Suprapubic skin (tissue), 4 donors: ENCODE data around the gene GRM1. TPM values are rescaled to one million over a fixed set of nuclear protein-coding genes. Genes with fewer than 3 reads are reported as not detected.

Experiments used
- DNase-seq, 2 donors: peaks; one replicate each; pipeline ENCODE4 v3.0.0-alpha.2; 2019; ENCODE audit warnings: low spot score in 2 of 2
- H3K27ac ChIP-seq: fragments of 200-600 bp; sonication (generic); one replicate; pipeline ENCODE4 v1.5.1; 2019
- H3K27me3 ChIP-seq: fragments of 200-600 bp; sonication (generic); one replicate; pipeline ENCODE4 v1.5.1; 2019
- H3K36me3 ChIP-seq: fragments of 200-600 bp; sonication (generic); one replicate; pipeline ENCODE4 v1.5.1; 2019
- H3K4me1 ChIP-seq: fragments of 200-600 bp; sonication (generic); one replicate; pipeline ENCODE4 v1.5.1; 2019
- H3K4me3 ChIP-seq: fragments of 200-600 bp; sonication (generic); one replicate; pipeline ENCODE4 v1.5.1; 2019; ENCODE audit warnings: mild to moderate bottlenecking
- H3K9me3 ChIP-seq: fragments of 200-600 bp; sonication (generic); one replicate; pipeline ENCODE4 v1.5.1; 2019
- EP300 ChIP-seq: sonication (generic); formaldehyde crosslinking; IDR thresholded peaks from one replicate; pipeline ENCODE4 v1.6.1; 2017; ENCODE audit warnings: antibody characterized with exemption
- POLR2A ChIP-seq, 2 donors: fragments of 450-650 bp; IDR thresholded peaks; one replicate each; pipeline ENCODE4 v1.6.1; 2017; ENCODE audit warnings: antibody characterized with exemption in 2 of 2, mild to moderate bottlenecking in 2 of 2, moderate library complexity in 2 of 2
- POLR2AphosphoS5 ChIP-seq, 3 donors: sonication (generic); formaldehyde crosslinking; IDR thresholded peaks; one replicate each; pipeline ENCODE4 v1.6.1; 2017; ENCODE audit warnings: antibody characterized with exemption in 3 of 3
- whole genome bisulfite sequencing: methylation state at CpG from one replicate; pipeline ENCODE4 v1.1.5; 2018; 5-methylcytosine and 5-hydroxymethylcytosine counted together
- total RNA-seq, 4 donors: library from RNA; depleted of rRNA; stranded (reverse); fragments of >200 nt; gene quantifications; one replicate each; pipeline ENCODE4 v1.1.0, GENCODE V29; 2016
- TF ChIP-seq, protein P1 (sequence below), 2 donors: fragments of 200-600 bp in 1 of 2; fragments of 450-650 bp in 1 of 2; sonication (generic) in 1 of 2; IDR thresholded peaks; one replicate each; pipeline ENCODE4 v1.5.1; 2016 to 2019; ENCODE audit warnings: antibody characterized with exemption in 2 of 2, mild to moderate bottlenecking in 1 of 2, moderate library complexity in 1 of 2

Gene GRM1
- total RNA-seq, 4 donors from 2014 or later: 0.25 to 0.48 TPM; not detected in 2

DNA sequence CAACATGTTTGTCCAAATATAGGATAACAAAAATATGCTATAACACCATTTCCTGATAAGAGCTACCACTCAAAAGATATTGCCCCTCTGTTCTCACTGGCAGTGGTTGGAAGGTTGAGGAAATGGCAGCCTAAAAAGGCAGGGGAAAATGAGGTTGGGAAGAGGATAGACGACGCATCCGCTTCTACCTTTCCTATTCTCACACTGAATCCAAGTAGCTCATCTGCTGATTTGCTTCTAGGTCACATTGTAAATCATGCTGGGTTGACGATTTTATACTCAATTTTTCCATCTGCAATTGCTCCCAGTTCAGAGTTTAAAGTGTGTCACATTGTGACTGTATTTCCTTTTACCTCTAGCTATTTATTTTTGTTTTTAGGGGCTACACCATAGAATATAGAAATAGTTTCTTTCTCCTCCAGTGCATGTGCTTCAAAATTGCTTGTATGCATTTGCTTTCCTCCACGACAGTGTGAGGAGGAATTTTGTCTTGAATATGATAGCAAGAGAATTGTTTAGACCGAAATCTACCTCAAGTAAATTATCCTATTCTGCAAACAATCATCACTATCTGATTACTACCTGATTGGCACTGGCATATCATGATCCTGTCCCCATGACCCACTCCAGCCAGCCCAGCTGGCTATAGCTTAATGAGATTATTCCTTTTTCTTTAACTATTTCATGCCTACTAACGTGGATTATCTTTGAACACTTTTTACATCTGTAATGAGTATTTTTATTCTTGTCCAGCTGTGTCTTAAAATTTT lies 335.2 kb downstream of the GRM1 start:
- Histone ChIP-seq H3K4me1 (no peaks in the 10 kb centered on the region), H3K27ac (no peak overlapping the region), H3K27me3 (no peaks in the 10 kb centered on the region), H3K36me3 (no peaks in the 10 kb centered on the region), H3K9me3 (no peaks in the 10 kb centered on the region), H3K4me3 (no peak overlapping the region)
- 74% methylated on average over 7 of the region's 7 CpGs for WGBS
- TF ChIP-seq EP300 (no peak), POLR2A (IDR thresholded peaks at IDR 0.05) (no peak), POLR2AphosphoS5 (IDR thresholded peaks at IDR 0.05) (no peak)
- TF ChIP-seq, protein P1, sequence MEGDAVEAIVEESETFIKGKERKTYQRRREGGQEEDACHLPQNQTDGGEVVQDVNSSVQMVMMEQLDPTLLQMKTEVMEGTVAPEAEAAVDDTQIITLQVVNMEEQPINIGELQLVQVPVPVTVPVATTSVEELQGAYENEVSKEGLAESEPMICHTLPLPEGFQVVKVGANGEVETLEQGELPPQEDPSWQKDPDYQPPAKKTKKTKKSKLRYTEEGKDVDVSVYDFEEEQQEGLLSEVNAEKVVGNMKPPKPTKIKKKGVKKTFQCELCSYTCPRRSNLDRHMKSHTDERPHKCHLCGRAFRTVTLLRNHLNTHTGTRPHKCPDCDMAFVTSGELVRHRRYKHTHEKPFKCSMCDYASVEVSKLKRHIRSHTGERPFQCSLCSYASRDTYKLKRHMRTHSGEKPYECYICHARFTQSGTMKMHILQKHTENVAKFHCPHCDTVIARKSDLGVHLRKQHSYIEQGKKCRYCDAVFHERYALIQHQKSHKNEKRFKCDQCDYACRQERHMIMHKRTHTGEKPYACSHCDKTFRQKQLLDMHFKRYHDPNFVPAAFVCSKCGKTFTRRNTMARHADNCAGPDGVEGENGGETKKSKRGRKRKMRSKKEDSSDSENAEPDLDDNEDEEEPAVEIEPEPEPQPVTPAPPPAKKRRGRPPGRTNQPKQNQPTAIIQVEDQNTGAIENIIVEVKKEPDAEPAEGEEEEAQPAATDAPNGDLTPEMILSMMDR (IDR thresholded peaks at IDR 0.05): no peak
- DNase-seq: no peak

DNA sequence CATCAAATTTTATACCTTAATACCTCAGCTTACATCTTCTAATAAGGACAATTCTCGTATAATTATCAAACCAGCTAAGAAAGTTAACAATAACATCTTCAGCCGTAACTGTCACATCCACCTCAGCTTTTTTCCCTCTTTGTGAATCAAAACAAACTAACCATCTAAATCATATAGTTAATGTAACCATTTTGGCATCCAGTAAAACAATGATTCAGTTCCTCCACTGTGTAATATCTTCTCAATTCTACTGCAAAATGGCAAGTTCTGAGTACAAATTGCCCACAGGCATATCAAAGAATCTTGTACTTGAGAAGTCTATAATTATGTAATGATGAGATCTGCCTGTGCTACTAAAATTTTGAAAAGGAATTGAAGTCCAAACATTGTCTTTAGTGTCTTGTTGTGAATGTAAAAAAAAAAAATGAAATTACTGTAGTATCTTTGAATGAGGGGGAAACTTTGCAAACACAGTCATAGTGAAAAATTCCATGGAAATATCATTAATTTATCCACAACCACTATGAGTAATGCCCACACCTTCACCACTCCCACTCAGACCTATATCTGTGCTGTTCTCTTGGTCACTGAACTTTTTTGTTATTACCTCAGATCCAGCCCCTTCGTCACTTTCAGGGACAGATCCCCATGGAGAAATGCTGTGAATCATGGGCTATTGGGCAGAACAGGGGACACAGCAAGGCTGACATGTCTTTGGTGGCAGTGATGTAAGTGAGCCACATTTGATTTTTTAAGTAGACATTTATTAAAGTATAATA lies 336.1 kb downstream of the GRM1 start:
- H3K4me3 ChIP-seq: no peak overlapping the region
- H3K27ac ChIP-seq: no peak overlapping the region
- no peaks in the 10 kb centered on the region for H3K36me3 ChIP-seq
- TF ChIP-seq POLR2A (IDR thresholded peaks at IDR 0.05) (no peak), EP300 (no peak), POLR2AphosphoS5 (IDR thresholded peaks at IDR 0.05) (no peak)
- TF ChIP-seq, protein P1 (IDR thresholded peaks at IDR 0.05): no peak
- H3K4me1 ChIP-seq: no peaks in the 10 kb centered on the region
- 85% methylated on average over 3 of the region's 3 CpGs for WGBS
- H3K27me3 ChIP-seq: no peaks in the 10 kb centered on the region
- DNase-seq: no peak
- H3K9me3 ChIP-seq: no peaks in the 10 kb centered on the region

GRCh38 chr6:146367061-146367460 lies 338.2 kb downstream of the GRM1 start:
- WGBS: 73% methylated on average over 1 of the region's 1 CpG
- TF ChIP-seq EP300 (no peak), POLR2A (IDR thresholded peaks at IDR 0.05) (no peak)
- no peaks in the 10 kb centered on the region for H3K9me3 ChIP-seq

DNA sequence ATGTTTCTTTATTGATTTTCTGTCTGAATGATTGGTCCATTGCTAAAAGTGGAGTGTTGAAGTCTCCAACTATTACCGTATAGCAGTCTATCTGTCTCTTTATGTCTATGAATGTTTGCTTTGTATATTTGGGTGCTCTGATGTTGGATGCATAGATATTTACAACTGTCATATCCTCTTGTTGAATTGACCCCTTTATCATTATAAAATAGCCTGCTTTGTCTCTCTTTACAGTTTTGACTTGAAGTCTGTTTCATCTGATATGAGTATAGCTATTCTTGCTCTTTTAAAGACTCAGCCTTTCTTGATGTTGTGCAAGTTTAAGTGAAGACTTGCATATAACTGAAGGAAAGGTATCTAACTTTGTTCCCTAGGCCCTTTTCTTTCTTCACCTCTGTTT lies 341.0 kb downstream of the GRM1 start:
- Histone ChIP-seq H3K27me3 (no peaks in the 10 kb centered on the region), H3K27ac (no peak overlapping the region), H3K36me3 (no peaks in the 10 kb centered on the region), H3K4me1 (no peaks in the 10 kb centered on the region), H3K9me3 (no peaks in the 10 kb centered on the region), H3K4me3 (no peak overlapping the region)
- TF ChIP-seq POLR2A (IDR thresholded peaks at IDR 0.05) (no peak), POLR2AphosphoS5 (IDR thresholded peaks at IDR 0.05) (no peak), EP300 (no peak)
- TF ChIP-seq, protein P1 (IDR thresholded peaks at IDR 0.05): no peak
- DNase-seq: no peak
- 97% methylated on average over 1 of the region's 1 CpG for WGBS

More at GRCh38 chr6:146367061-146367460, 338.2 kb downstream of the GRM1 start:
- no peak overlapping the region for H3K27ac ChIP-seq
- H3K4me3 ChIP-seq: no peak overlapping the region
- H3K36me3 ChIP-seq: no peaks in the 10 kb centered on the region
- no peak for DNase-seq
- no peaks in the 10 kb centered on the region for H3K27me3 ChIP-seq
- H3K4me1 ChIP-seq: no peaks in the 10 kb centered on the region

DNA sequence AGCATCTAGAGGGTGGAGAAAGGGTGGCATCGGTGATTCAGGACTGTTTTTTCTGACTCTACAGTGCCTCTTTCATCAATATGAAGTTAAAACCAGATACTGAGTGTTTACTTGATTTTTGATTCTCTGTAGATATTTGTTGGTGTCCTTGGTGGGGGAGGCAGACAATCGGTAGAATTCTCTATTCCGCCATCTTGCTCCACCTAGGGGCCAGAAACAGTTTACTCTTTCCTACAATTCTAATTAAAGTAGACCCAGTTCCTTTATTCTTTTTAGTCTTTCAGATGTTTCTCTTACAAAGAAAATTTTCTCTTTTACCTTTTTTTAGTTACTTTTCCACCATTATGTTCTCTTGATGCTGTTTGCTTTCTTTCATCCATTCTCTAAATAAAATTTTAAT lies 352.6 kb downstream of the GRM1 start:
- no peaks in the 10 kb centered on the region for H3K36me3 ChIP-seq
- DNase-seq: no peak
- WGBS: 85% methylated on average over 3 of the region's 3 CpGs
- H3K27ac ChIP-seq: no peak overlapping the region
- TF ChIP-seq EP300: no peak
- no peaks in the 10 kb centered on the region for H3K4me1 ChIP-seq
- H3K27me3 ChIP-seq: no peaks in the 10 kb centered on the region
- H3K4me3 ChIP-seq: no peak overlapping the region
- no peaks in the 10 kb centered on the region for H3K9me3 ChIP-seq

- DNase-seq: no peak
- no peaks in the 10 kb centered on the region for H3K9me3 ChIP-seq
- WGBS: 84% methylated on average over 3 of the region's 3 CpGs
- no peak overlapping the region for H3K27ac ChIP-seq
- no peak for TF ChIP-seq POLR2AphosphoS5 (IDR thresholded peaks at IDR 0.05)
- TF ChIP-seq, protein P1 (IDR thresholded peaks at IDR 0.05): no peak
- TF ChIP-seq EP300: no peak
- no peak for TF ChIP-seq POLR2A (IDR thresholded peaks at IDR 0.05)
- H3K27me3 ChIP-seq: no peaks in the 10 kb centered on the region
- no peaks in the 10 kb centered on the region for H3K36me3 ChIP-seq
- H3K4me1 ChIP-seq: no peaks in the 10 kb centered on the region
- no peak overlapping the region for H3K4me3 ChIP-seq
These were observed 360.0 kb downstream of the GRM1 start for GRCh38 chr6:146388736-146389364.
